ENCODE data around the gene ATP4B. TPM values are rescaled to one million over a fixed set of nuclear protein-coding genes. Genes with fewer than 3 reads are reported as not detected.

Gene ATP4B
- total RNA-seq, 1 experiment from 2014 or later = not detected

DNA sequence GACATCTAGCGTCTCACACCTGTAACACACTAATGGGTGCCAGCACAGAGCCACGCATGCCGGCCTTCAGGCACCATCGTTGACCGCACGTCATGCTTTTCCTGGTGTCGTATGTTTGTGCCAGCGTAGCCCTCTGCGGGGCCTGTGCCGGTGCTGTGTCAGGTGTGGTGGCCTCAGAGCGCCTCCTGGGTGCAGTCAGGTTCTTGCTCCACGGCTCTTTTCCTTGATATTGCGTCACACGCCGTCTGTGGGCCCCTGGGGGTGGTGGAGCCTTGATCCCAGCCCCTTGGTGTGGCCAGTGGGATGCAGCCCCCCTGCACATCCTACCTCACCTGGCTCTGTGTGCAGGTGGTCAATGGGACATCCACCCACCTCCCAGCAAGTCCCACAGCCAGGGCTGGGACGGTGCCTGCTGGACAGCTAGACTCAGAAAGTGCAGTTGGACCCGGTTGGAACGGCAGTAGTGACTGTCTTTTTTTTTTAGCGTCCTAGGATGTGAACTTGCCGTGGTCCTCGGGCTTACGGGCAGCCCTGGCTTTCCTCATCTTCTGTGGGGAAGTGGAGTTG is 48.9 kb downstream of the ATP4B start:
- no peaks in the 10 kb centered on the region for H3K4me1 ChIP-seq (ENCODE audit: control insufficient read depth in 1 of 2, insufficient read depth in 2 of 2, low read length in 2 of 2)
- ChIA-PET RAD21 (ENCODE audit: low non-redundant PET in 1 of 2, low total read pairs in 2 of 2, uncharacterized antibody in 2 of 2, unreplicated experiment in 2 of 2) (no interaction called here), CTCF (no interaction called here), POLR2A (no interaction called here)
- H3K36me3 ChIP-seq (ENCODE audit: control insufficient read depth in 1 of 2, insufficient read depth in 2 of 2, low read length in 2 of 2) = peaks cover 18 to 63% of the 10 kb centered on the region in 2 experiments; a peak in 3 of 4 replicates
- no peak overlapping the region for H3K27ac ChIP-seq (ENCODE audit: low read depth, low read length)
- no peak overlapping the region for H3K9ac ChIP-seq (ENCODE audit: low read length)
- no peak overlapping the region for H3K4me2 ChIP-seq (ENCODE audit: low read length)
- 0 out of 2 replicates have a peak, but pooled peaks have one; percentile 16 for ATAC-seq
- TF ChIP-seq SRF (IDR thresholded peaks at IDR 0.05; ENCODE audit: low read depth) (no peak), TCF7L2 (IDR thresholded peaks at IDR 0.05; ENCODE audit: borderline replicate concordance, extremely low read depth, insufficient read depth, insufficient read length) (no peak), JUND (IDR thresholded peaks at IDR 0.05) (no peak), SP1 (IDR thresholded peaks at IDR 0.05; ENCODE audit: low read depth) (no peak), SIN3A (IDR thresholded peaks at IDR 0.05; ENCODE audit: low read depth) (no peak), EZH2phosphoT487 (IDR thresholded peaks at IDR 0.05; ENCODE audit: borderline replicate concordance) (no peak), YY1 (IDR thresholded peaks at IDR 0.05; ENCODE audit: extremely low read depth, insufficient replicate concordance, low read depth, low read length) (no peak), EGR1 (IDR thresholded peaks at IDR 0.05; ENCODE audit: low read depth) (no peak)
- TF ChIP-seq, protein P1, sequence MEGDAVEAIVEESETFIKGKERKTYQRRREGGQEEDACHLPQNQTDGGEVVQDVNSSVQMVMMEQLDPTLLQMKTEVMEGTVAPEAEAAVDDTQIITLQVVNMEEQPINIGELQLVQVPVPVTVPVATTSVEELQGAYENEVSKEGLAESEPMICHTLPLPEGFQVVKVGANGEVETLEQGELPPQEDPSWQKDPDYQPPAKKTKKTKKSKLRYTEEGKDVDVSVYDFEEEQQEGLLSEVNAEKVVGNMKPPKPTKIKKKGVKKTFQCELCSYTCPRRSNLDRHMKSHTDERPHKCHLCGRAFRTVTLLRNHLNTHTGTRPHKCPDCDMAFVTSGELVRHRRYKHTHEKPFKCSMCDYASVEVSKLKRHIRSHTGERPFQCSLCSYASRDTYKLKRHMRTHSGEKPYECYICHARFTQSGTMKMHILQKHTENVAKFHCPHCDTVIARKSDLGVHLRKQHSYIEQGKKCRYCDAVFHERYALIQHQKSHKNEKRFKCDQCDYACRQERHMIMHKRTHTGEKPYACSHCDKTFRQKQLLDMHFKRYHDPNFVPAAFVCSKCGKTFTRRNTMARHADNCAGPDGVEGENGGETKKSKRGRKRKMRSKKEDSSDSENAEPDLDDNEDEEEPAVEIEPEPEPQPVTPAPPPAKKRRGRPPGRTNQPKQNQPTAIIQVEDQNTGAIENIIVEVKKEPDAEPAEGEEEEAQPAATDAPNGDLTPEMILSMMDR (IDR thresholded peaks at IDR 0.05 in 2 of 3, conservative IDR thresholded peaks at IDR 0.05 in 1 of 3; ENCODE audit: borderline replicate concordance in 1 of 3, insufficient read depth in 1 of 3, low read depth in 2 of 3, low read length in 2 of 3) = no peak
- TF ChIP-seq, protein P2, sequence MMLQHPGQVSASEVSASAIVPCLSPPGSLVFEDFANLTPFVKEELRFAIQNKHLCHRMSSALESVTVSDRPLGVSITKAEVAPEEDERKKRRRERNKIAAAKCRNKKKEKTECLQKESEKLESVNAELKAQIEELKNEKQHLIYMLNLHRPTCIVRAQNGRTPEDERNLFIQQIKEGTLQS (IDR thresholded peaks at IDR 0.05) = no peak
- TF ChIP-seq, protein P3, sequence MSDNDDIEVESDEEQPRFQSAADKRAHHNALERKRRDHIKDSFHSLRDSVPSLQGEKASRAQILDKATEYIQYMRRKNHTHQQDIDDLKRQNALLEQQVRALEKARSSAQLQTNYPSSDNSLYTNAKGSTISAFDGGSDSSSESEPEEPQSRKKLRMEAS (IDR thresholded peaks at IDR 0.05) = no peak
- H4K20me1 ChIP-seq (ENCODE audit: insufficient read depth) = no peaks in the 10 kb centered on the region
- H3K27me3 ChIP-seq (ENCODE audit: insufficient read depth, low read length) = no peaks in the 10 kb centered on the region
- no TSS peak for BruUV-seq (replicated peaks)
- intact Hi-C loops (cut with micrococcal nuclease) = no loop called here
- peaks cover 100% of the 10 kb centered on the region for H3K79me2 ChIP-seq (ENCODE audit: insufficient read depth, low read length)
- H3K4me3 ChIP-seq (replicated peaks in 1 of 2; ENCODE audit: low read depth in 1 of 2, low read length in 2 of 2) = no peak overlapping the region
- no peak for DNase-seq (ENCODE audit: low read depth, low spot score)
- H3K9me2 ChIP-seq (ENCODE audit: insufficient read depth) = no peaks in the 10 kb centered on the region
- no peaks in the 10 kb centered on the region for H3K9me3 ChIP-seq (ENCODE audit: control insufficient read depth in 1 of 2, insufficient read depth in 1 of 2, low read depth in 1 of 2, low read length in 2 of 2)
- H2AFZ ChIP-seq (ENCODE audit: low read depth, low read length, poor library complexity, severe bottlenecking) = no peak overlapping the region
